Activated T-cell treated with anti-CD3 and anti-CD28 coated beads, Interleukin-2, amount 50 U/mL, for 1 hour (primary cell): ENCODE data around the gene CLSTN3.

Experiments used
- DNase-seq: peaks from one replicate; pipeline ENCODE4 v3.0.0-alpha.2; 2020

The CLSTN3 gene

DNA sequence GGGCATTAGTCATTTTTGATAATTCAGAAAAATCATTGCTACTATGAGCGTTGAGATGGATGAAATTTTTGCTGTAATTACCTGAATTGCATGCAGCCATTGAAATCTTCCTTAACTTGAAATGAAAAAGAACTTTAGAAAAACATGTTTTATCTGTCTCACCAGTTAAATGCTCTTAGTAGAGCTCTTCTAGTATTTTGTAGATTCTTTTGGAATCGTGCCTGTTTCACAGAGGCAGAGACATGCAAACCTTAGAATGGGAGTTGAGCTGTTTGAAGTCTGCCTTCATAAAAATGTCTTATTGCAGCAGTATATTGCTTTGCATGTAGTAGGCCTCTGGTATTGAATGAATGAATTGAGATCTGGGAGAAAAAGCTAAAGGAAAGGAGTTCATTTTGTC is 63.5 kb downstream of the CLSTN3 start:
- DNase-seq = no peak

DNA sequence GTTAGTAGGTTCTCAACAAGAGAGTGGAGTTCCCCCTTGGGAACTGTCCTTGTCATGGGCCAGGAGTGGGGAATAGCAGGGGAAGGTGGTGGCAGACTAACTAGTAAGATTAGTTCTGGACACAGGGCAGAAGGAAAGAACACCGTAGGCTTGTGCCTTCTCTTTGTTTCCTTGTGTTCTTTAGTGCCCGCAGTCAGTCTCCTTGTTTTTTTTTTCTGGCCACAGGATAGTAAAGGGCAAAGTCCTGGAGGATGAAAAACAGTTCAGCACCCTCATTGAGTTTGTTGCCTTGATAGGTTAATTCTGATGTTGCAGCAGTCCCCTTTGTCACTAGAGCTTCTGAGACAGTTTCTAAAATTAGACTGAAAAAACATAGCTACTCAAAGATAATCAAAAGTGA is 67.7 kb downstream of the CLSTN3 start:
- no peak for DNase-seq

DNA sequence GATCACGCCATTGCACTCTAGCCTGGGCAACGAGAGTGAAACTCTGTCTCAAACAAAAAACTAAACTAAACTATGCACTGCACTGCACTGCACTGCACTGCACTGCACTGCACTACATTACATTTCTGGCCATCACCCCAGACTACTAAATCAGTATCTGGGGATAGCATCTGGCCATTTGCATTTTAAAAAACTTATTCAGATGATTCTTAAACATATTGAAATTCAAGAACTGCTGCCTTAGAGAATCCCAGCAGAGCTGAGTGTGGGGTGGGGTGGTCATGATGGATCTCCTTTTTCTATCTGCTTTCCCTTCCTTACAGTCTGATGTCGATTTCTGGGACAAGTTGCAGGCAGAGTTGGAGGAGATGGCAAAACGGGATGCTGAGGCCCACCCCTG is 72.9 kb downstream of the CLSTN3 start:
- no peak for DNase-seq

DNA sequence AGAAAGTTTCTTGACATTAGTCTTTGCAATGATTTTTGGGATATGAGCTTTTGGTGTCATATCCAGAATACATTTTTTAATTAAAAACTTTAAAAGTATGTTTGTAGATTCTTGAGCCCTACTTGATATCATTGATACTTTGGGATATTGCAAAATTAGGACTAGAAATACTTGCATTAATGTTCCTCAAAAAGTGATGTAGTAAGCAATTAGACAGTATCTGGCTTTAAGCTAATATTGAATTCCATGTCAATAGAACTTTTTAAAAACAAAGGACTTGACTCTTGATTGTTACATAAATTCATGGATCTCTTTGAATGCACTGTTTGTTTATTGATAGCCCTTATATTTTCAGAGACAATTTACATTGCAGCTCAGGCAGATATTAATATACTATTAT is 74.9 kb downstream of the CLSTN3 start:
- no peak for DNase-seq

DNA sequence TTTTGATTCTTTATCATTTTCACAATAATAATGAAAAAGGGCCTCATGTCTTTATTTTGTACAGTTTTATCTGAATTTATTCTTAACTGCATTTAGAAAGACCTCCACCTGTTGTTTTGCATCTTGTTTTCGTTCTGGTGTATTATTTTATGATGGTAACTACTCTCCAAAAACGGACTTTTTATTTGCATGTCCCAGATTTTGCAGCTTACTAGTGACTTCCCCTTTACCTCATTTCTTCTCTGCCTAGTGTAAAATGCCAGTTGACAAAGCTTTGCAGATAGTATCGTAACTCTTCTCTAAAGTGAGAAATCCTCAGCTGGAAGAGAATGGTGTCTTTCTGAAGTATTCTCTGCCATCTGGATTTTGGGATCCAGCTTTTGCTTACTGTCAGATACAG is 76.5 kb downstream of the CLSTN3 start:
- no peak for DNase-seq

DNA sequence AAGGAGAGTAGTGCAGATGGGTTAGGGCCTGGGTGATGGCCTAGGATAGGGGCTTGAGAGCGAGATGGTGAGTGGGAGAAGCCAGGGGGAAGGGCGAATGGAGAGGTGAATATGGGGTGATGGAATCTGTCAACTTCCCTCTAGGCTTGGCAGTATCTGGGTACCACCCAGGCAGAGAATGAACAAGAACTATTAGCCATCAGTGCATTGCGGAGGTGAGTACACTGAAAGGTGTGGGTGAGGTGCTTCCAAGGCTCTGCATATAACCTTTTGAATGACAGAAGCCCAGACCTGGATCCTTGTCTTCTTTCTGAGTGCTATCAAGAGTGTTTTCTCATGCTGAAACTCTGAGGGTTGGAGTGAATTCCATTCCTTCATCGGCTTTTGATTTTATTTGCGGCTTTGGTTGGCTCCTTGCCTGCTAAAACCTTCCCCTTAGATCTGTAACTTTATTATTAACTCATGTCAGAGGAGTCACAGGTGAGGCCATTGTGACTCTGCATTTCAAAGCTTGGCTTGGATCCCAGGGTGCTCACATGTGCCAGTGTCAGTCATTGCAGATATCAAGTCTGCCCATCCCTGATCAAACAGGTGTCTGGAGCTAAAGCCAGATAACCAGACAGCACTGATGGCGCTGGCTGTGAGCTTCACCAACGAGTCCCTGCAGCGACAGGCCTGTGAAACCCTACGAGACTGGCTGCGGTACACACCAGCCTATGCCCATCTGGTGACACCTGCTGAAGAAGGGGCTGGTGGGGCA is 77.9 kb downstream of the CLSTN3 start:
- DNase-seq = no peak
